Ovary (tissue), 9 donors: ENCODE measurements around the gene AIFM2. TPM values are rescaled to one million over a fixed set of nuclear protein-coding genes. Genes with fewer than 3 reads are reported as not detected.

Experiments
- DNase-seq, 5 donors: peaks; one replicate each; pipeline ENCODE4 v3.0.0-alpha.2; 2019 to 2020
- H3K27ac ChIP-seq, 2 donors: fragments of 200-600 bp; one replicate each; pipeline versions ENCODE4 v1.5.1 to v1.8.0; 2019 to 2022
- H3K27me3 ChIP-seq: fragments of 200-600 bp; one replicate; pipeline ENCODE4 v1.8.0; 2022
- H3K36me3 ChIP-seq: fragments of 200-600 bp; sonication (generic); one replicate; pipeline ENCODE4 v1.5.1; 2019
- H3K4me1 ChIP-seq: one replicate; pipeline ENCODE4 v1.8.1; 2013; ENCODE audit warnings: mild to moderate bottlenecking, moderate library complexity; ENCODE audit not compliant: insufficient read depth
- H3K4me3 ChIP-seq: fragments of 200-600 bp; sonication (generic); one replicate; pipeline ENCODE4 v1.5.1; 2017
- H3K9me3 ChIP-seq, 2 donors: fragments of 200-600 bp in 1 of 2; sonication (generic) in 1 of 2; one replicate each; pipeline versions ENCODE4 v1.5.1 to v1.8.1; 2013 to 2019; ENCODE audit warnings: mild to moderate bottlenecking in 1 of 2, moderate library complexity in 1 of 2
- CTCF ChIP-seq, 3 donors: fragments of 450-650 bp in 2 of 3; fragments of 200-600 bp in 1 of 3; IDR thresholded peaks; one replicate each; pipeline versions ENCODE4 v1.5.1 to v1.8.0; 2016 to 2022; ENCODE audit warnings: antibody characterized with exemption in 3 of 3, mild to moderate bottlenecking in 1 of 3
- EP300 ChIP-seq: sonication (generic); formaldehyde crosslinking; IDR thresholded peaks from one replicate; pipeline ENCODE4 v1.6.1; 2017; ENCODE audit warnings: antibody characterized with exemption
- POLR2A ChIP-seq: fragments of 450-650 bp; IDR thresholded peaks from one replicate; pipeline ENCODE4 v1.6.1; 2017; ENCODE audit warnings: antibody characterized with exemption, mild to moderate bottlenecking, moderate library complexity
- WGBS, 3 donors: extraction: QIAGEN DNeasy Blood & Tissue Kit in 1 of 3; methylation state at CpG; one replicate each; pipeline versions ENCODE4 v1.1.5 to v1.1.7; 2013 to 2017; 5-methylcytosine and 5-hydroxymethylcytosine counted together
- intact Hi-C, 4 donors: fragments of 100-400 bp; cut with DNase I; formaldehyde crosslinking; loops; one replicate each; pipeline versions ENCODE4 v1.11.0 to v1.15.1; 2022 to 2023
- polyA plus RNA-seq, 2 donors: library from polyadenylated mRNA; stranded (reverse); fragments of 200-250 nt in 1 of 2; fragments of 350-450 nt in 1 of 2; fragmentation: Illumina TruSeq in 1 of 2; extraction: RNeasy Lipid Tissue Mini Kit (QIAGEN cat#74804) in 1 of 2; gene quantifications; one replicate each; pipeline ENCODE4 v1.2.3, GENCODE V29; 2013 to 2014
- total RNA-seq, 7 donors: library from RNA; depleted of rRNA in 2 of 7; stranded (reverse); fragments of >200 nt in 2 of 7; fragmentation: NEBNext Ultra II Directional in 3 of 7; extraction: Animal tissue kit (Norgen Biotek cat#: 25700) in 3 of 7; gene quantifications; one replicate each; pipeline versions ENCODE4 v1.1.0 to v1.2.4, GENCODE V29; 2016 to 2023
- donor health status: DM: no; HTN: no; CAD: no; lungs with moderate emphysema.
- donor health status: DM: no; HTN: no; CAD: no.
- donor health status: Bipolar disorder and iron deficiency.
- donor health status: DM: yes; HTN: yes; CAD: no.
- donor health status: DM: no; HTN: no; CAD: no.
- donor health status: DM: yes; HTN: yes; CAD: no.

AIFM2 gene
- total and polyA plus RNA-seq, 9 donors, result 5.7 to 13.9 (median 7.2) TPM

- TF ChIP-seq EP300 (no peak), POLR2A (no peak), CTCF (IDR thresholded peaks at IDR 0.05) (no peak)
- no peaks in the 10 kb centered on the region for H3K36me3 ChIP-seq
- no peak overlapping the region for H3K4me3 ChIP-seq
- 75 to 90% (median 89%) methylated on average over 3 of the region's 3 CpGs for WGBS, 3 donors
- intact Hi-C loops, result no loop called here
- no peak for DNase-seq
- H3K27ac ChIP-seq, result no peak overlapping the region
- H3K27me3 ChIP-seq, result no peaks in the 10 kb centered on the region
- no peaks in the 10 kb centered on the region for H3K4me1 ChIP-seq
- H3K9me3 ChIP-seq, result no peaks in the 10 kb centered on the region
Observed at GRCh38 chr10:70175516-70175915, 42.9 kb upstream of the AIFM2 start.

- no peaks in the 10 kb centered on the region for H3K9me3 ChIP-seq
- no peaks in the 10 kb centered on the region for H3K27me3 ChIP-seq
- TF ChIP-seq POLR2A, result no peak
- no peak for TF ChIP-seq EP300
- TF ChIP-seq CTCF (IDR thresholded peaks at IDR 0.05), result no peak
- H3K27ac ChIP-seq, result no peak overlapping the region
- no peak for DNase-seq
- intact Hi-C loops, result no loop called here
- no peak overlapping the region for H3K4me3 ChIP-seq
- no peaks in the 10 kb centered on the region for H3K36me3 ChIP-seq
- H3K4me1 ChIP-seq, result peaks cover 2% of the 10 kb centered on the region
- 58 to 71% (median 63%) methylated on average over 4 of the region's 4 CpGs for WGBS, 3 donors
Observed at GRCh38 chr10:70174058-70174741, 41.6 kb upstream of the AIFM2 start.

- H3K4me1 ChIP-seq, result peaks cover 6% of the 10 kb centered on the region
- DNase-seq, result peak in 1 of 5 donors; percentile 29
- peak overlapping the region; percentile 83 to 86 for H3K27ac ChIP-seq
- 0 to 1% (median 0%) methylated on average over 33 to 40 of the region's 40 CpGs for WGBS, 3 donors
- no peaks in the 10 kb centered on the region for H3K36me3 ChIP-seq
- H3K9me3 ChIP-seq, result no peaks in the 10 kb centered on the region
- no peaks in the 10 kb centered on the region for H3K27me3 ChIP-seq
- TF ChIP-seq CTCF (IDR thresholded peaks at IDR 0.05) (no peak), EP300 (no peak), POLR2A (no peak)
- peak overlapping the region; percentile 73 for H3K4me3 ChIP-seq
- intact Hi-C loops, result no loop called here
Observed at GRCh38 chr10:70169649-70170364, 37.2 kb upstream of the AIFM2 start.

GRCh38 chr10:70169011-70169410 is 36.4 kb upstream of the AIFM2 start:
- H3K4me3 ChIP-seq, result peak overlapping the region; percentile 73
- no peaks in the 10 kb centered on the region for H3K27me3 ChIP-seq
- no peak for DNase-seq
- TF ChIP-seq POLR2A, result no peak
- no peak for TF ChIP-seq CTCF (IDR thresholded peaks at IDR 0.05)
- TF ChIP-seq EP300, result no peak
- H3K36me3 ChIP-seq, result no peaks in the 10 kb centered on the region
- H3K9me3 ChIP-seq, result no peaks in the 10 kb centered on the region
- intact Hi-C loops, result no loop called here
- H3K27ac ChIP-seq, result no peak overlapping the region
- peaks cover 6% of the 10 kb centered on the region for H3K4me1 ChIP-seq
- 11 to 18% (median 12%) methylated on average over 2 of the region's 2 CpGs for WGBS, 3 donors
